Measurements from ENCODE around the gene LPAR5.

The LPAR5 gene

DNA sequence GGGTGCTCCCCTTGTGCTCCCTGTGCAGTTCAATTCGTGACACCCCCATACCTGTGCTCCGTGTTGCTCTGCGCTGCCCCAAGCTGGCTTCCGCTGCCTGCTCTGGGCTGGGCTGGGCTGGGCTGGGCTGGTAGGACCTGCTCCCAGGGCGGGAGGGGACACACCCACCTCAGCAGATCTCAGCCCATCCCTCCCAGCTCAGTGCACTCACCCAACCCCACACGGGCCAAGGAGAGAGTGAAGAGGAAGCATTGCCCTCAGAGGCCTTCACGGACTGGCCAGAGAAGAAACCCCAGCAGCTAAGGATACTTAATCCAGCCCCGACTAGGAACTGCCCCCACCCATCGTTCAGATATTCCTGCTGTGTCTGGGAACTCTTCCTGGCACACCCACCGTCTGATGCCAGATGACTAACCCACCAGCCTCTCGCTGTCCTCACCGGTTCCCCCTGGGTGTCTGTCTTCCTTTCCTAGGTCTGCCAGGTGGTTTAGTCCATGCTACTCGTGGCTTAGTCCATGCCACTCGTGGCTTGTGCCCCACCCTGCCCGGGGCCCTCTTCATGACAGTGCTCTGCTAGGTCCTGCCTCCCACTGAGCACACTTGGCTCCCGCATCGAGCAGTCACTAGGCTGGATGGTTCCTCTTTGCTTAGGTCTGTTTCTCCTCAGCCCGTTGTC is at the start of gene LPAR5:
TSS of gene LPAR5 (minus strand) at position 104 of the 676 bp plus-strand sequence. CDS start 14,711 bp downstream, outside the sequence.
- DNase-seq, result peak in 4 of 58 donors; percentile 21 to 49 (median 38)

GRCh38 chr12:6684609-6685008 is 48.9 kb upstream of the LPAR5 start:
- peak in 3 of 58 donors; percentile 12 to 15 (median 13) for DNase-seq

DNA sequence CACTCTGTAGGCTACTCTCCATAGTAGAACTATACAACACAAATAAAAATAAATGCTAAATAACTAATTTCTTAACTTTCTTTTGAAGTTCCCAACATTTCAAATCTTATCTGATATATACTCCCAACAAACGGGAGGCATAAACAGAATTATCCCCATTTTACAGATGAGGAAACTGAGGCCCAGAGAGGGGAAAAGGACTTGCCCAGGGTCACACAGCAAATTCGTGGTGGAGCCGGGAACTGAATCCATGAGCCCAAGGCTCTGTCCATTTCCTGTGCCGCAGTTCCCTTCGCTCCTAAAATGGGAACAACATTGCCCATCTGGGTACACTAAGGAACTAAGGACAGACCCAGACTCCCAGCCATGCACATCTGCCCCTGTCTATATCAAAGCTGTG is 41.2 kb upstream of the LPAR5 start:
- no peak for DNase-seq

DNA sequence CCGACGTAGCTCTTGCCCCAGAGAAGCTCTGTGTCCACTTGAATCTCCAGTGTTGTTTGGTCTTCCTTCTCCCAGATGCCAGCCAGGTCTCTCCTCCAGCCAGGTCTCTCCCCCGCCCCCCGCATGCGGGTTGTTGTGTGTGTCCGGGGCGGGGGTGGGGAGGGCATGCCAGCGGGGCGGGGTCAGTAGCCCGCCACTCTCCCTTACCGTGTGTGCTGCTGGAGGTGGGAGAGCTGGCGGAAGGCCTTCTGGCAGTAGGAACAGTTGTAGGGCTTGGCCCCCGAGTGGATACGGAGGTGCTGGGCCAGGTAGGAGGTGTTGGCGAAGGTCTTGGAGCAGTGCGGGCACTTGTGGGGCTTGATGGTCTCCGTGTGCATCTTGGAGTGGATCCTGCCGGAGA is 36.4 kb upstream of the LPAR5 start:
- no peak for DNase-seq

DNA sequence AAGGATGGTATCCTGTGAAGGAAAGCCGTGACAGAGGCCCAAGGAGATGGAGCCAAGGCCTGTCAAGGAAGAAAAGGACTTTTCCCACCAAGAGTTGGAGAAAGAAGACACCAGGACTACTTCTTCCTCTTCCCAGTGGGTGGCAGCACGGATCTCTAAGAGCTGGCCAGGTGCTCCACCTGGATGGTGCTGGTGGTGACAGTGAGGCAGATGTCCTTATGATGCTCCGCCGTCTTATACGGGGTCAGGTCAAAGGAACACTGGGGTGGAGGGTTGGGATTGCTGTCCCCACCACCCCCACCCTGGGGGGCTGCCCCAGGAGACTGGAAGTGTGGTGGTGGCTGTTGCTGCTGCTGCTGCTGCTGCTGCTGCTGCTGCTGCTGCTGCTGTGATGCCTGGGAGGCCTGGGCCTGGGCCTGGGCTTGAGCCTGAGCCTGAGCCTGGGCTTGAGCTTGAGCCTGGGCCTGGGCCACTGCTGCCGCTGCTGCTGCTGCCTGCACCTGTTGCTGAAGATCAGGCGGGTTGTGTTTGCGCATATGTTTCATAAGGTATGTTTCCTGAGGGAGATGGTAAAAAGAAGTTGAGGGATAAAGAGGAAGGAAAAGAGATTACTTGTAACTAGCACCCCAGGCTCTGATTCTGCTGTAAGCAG is 31.9 kb upstream of the LPAR5 start:
- no peak for DNase-seq

DNA sequence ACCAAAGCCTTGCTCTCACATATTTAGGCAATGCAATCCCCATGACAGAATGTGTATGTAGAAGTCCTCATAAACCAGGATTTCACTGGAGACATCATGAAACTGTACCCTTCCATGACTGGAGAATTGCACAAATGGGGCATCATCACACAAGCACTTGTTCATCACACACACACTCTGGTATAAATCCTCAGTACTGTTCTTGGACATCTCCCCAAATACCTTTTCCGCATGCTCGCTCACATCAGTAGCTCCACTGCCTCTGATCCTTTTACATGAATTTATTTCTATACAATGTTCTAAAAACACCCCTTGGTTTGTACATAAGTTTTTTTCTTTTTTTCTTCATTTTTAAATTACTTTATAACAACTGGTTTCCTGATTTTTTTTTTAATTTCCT is 30.5 kb upstream of the LPAR5 start:
- no peak for DNase-seq

- DNase-seq, result no peak
These were observed 29.1 kb upstream of the LPAR5 start for GRCh38 chr12:6664902-6665301.

DNA sequence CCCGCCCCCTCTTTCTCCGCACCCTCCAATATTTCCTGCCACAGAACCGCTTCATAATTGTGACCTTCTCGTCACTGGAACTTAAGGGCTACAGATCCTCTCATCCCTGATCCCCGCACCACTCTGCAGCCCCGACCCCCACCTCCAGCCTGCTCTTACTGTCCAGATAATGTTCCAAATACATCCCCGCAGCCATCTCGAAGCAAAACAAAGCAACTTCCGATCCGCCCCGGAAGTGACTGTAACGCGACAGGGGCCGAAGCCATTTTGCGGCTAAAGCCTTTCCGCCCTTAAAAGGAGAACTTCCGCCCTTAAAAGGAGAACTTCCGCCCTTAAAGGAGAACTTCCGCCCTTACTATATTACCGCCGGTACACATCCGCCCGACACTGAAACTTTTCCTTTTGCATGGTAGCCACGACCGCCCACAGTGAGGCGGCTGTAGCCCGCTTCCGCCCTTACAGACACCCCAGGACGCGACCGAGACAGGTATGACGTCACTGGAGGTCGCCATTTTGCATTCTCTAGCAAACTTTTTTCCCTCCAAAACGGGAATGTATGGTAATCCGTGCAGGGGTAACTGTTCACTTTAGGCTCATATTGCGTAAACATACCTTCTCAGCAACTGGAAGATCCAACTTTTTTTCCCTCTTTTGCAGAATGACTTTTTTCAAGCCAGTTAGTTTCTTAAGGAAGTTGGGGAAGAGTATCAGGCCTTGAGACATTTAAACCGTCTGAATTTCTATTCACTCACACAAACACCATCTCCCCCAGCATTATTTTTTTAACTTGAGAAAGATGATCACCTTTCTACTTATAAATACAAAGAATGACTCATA is 27.4 kb upstream of the LPAR5 start, which contains the start of gene ING4:
TSS of gene ING4 (minus strand) at position 214 of the 837 bp plus-strand sequence. CDS start at position 196, 18 bp downstream.
- DNase-seq, result peak; percentile 54 to 100 (median 96)

- DNase-seq, result peak in 2 of 58 donors; percentile 53 to 65
These were observed 26.8 kb upstream of the LPAR5 start for GRCh38 chr12:6662602-6662905.

DNA sequence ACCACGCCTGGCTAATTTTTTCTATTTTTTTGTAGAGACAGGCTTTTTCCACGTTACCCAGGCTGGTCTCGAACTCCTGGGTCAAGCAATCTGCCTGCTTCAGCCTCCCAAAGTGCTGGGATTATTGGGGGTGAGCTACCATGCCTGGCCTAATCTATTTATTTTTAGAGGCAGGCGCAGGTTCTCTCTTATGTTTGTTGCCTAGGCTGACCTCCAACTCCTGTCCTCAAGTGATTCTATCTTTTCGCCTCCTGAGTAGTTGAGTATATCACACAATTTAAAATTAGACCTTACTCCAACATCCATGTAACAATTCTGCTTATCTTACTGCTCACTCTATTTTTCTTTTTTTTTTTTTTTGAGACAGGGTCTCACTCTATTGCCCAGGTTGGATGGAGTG is 18.2 kb upstream of the LPAR5 start:
- DNase-seq, result no peak

GRCh38 chr12:6653342-6653741 is 17.6 kb upstream of the LPAR5 start:
- no peak for DNase-seq

- DNase-seq, result no peak
These were observed 16.6 kb upstream of the LPAR5 start for GRCh38 chr12:6652391-6652790.

DNA sequence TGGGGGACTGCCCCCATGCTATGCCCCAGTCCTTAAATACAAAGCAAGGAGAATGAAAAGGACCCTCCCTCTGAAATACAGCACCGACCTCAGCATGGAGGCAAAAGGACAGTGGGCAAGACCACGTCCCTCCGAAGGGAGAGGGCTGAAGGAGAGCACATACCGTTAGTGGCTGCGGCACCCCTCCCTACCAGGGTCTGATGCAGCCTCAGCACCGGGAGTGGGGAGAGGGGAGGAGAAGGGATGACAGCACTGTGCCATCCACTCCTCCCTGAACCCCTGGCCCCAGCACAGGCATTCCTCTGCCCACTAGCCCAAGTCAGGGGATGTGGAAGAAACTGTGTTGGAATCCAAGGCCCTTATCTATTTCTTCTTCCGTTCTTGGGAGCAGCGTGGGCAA is 15.1 kb upstream of the LPAR5 start:
- no peak for DNase-seq

DNA sequence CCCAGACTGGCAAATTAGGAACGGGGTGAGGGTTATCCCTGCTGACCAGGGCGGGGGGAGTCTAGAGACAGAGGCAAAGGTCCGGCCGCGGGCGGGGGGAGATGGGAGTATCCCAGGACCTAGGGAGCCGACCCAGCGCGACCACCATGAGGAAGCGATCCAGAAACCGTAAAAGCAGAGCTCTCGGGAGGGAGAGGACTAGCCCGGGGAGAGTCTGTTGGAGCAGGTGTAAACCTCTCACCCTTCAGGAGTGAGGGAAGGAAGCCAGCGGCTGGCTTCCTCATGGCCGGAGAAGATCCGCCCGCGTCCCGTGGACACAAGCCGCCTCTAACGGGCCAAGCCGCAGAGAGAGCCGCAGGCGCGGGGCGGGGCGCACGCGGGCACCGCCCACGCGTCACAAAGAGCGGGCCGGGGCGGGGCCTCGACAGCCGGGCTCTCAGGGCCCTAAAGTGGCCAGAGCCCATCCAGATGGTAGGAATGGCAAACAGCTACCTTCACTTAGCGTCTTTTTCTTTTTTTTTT is 11.4 kb upstream of the LPAR5 start, which contains the start of gene ACRBP:
TSS of gene ACRBP (minus strand) at position 350 of the 522 bp plus-strand sequence. CDS start at position 284, 66 bp downstream.
- peak in 42 of 58 donors; percentile 12 to 70 (median 44) for DNase-seq

DNA sequence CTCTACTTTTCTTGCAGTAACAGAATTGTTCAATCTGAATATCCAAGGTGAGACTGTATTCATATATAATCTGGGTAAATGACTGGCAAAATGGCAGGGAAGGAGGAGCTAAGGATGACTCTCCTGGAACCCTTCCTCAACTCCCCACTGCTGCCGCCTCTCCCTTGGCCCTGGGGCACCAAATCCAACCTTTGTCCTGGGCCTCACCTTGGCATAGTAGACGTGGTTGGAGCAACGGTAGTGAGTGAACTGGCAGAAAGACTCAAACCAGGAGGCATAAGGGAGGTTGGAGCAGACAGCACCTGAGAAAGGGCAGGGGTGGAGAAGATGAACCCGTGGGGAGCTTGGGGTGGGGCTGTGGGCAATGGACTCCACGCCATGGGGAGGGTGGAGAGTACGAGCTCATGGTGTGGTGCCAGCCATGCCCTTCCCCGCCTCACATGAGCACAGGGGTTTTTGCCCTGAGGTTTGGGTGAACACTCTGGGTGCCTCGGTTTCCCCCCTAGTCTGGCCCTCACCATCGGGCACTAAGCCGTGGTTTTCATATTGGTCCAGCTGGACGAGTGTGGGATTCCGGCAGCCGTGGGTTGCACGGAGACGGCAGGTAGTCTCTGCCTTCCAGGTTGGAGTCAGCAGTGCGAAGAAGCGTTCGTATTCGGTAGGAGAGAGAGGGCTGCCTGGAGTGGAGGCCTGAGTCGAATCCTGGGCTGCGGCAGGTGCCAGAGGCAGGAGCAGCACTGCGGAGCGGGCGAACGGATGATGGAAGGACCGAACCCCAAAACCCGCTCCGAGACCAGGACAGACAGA is 10.7 kb upstream of the LPAR5 start:
- DNase-seq, result no peak

GRCh38 chr12:6644903-6645302 is 9.1 kb upstream of the LPAR5 start:
- DNase-seq, result peak in 14 of 58 donors; percentile 13 to 44 (median 24)

- peak in 2 of 58 donors; percentile 25 to 48 for DNase-seq
These were observed 8.5 kb upstream of the LPAR5 start for GRCh38 chr12:6644257-6644596.

- peak in 6 of 58 donors; percentile 11 to 27 (median 21) for DNase-seq
These were observed 8.0 kb upstream of the LPAR5 start for GRCh38 chr12:6643569-6644256.

DNA sequence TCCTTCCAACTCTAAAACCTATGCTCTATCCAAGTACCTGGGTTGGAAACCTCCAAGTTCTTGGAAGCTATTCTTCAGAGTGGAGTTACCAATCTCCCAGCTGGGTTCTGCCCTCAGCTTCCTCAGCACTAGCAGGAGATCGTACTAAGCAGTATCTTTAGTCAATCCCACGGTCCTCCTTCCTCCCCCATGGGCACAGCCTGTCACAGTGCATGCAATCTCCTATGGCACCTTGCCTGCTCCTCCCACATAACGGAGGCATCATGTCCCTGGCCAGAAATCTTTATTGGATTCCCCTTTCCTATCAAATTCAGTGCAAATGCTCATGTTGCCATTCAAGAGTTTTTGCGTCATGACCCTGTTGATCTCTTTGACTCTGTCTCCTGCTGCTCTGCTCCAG is 5.4 kb upstream of the LPAR5 start:
- peak in 13 of 58 donors; percentile 17 to 53 (median 32) for DNase-seq

- no peak for DNase-seq
These were observed 4.7 kb upstream of the LPAR5 start for GRCh38 chr12:6640497-6640896.

Measured in anterior cingulate cortex (tissue), 58 donors.